PC-9 (cell line): ENCODE results near the gene MYO1C.

Experiments
- EZH2 ChIP-seq: fragments of 200-600 bp; sonication (generic); IDR thresholded peaks from 2 replicates; pipeline ENCODE4 v1.8.0; 2017; ENCODE audit warnings: antibody characterized with exemption, low read depth
- TF ChIP-seq, protein P1 (sequence below): fragments of 200-600 bp; sonication (generic); conservative IDR thresholded peaks from 2 replicates; pipeline ENCODE4 v1.6.1; 2017; ENCODE audit warnings: mixed run types, antibody characterized with exemption, mild to moderate bottlenecking, moderate library complexity

DNA sequence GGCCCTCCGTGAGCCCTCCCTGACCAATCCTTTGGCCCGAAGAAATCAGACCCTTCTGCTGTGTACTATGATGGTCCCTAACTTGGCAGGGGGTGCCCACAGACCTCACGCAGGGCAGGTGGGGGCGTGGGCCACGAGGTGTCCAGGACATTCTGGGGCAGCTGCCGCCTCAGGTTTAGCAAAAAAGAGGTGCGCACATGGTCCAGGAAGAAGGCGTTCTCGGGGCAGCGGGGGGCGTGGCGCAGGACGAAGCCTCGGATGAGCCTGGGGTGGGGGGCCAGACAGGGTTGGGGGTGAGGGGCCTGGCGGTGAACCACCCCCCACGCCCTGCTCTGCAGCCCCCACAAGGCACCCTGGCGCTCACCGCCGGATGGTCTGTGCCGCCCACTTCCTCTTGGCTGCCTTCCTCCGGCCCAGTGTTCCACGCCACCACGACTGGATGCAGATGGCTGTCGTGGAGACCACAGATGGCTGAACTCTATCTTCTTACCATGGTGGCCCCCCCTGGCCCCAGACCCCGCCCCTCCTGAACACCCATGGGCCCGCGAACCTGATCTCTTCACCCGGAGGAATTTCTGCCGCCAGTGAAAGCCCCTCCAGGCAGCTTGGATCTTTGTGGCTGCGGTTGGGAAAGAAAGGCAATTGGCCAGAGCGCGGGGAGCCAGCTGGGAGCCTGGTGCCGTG, 22.3 kb downstream of the MYO1C start:
- TF ChIP-seq, protein P1, sequence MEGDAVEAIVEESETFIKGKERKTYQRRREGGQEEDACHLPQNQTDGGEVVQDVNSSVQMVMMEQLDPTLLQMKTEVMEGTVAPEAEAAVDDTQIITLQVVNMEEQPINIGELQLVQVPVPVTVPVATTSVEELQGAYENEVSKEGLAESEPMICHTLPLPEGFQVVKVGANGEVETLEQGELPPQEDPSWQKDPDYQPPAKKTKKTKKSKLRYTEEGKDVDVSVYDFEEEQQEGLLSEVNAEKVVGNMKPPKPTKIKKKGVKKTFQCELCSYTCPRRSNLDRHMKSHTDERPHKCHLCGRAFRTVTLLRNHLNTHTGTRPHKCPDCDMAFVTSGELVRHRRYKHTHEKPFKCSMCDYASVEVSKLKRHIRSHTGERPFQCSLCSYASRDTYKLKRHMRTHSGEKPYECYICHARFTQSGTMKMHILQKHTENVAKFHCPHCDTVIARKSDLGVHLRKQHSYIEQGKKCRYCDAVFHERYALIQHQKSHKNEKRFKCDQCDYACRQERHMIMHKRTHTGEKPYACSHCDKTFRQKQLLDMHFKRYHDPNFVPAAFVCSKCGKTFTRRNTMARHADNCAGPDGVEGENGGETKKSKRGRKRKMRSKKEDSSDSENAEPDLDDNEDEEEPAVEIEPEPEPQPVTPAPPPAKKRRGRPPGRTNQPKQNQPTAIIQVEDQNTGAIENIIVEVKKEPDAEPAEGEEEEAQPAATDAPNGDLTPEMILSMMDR: no peak
- TF ChIP-seq EZH2: no peak
